ENCODE data around the gene MOK.

DNA sequence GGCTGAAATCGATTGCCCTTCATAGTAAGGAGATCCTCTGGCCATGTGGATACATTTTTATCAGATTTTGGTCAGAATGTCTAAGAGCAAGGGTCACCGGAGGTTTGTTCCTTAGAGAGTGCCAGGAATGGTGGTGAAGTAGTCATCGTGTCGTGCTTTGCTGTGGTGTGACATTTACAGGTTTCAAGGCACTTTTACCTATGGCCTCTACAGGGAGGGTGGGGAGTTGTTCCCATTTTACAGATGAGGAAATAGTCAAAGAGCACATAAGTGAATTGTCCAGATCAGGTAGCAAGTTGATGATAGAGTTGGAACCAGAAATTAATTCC lies 108.1 kb downstream of the MOK start:
- TF ChIP-seq CTCF (IDR thresholded peaks at IDR 0.05) (no peak), POLR2A (IDR thresholded peaks at IDR 0.05) (no peak)

Data from tibial nerve (tissue), 3 donors.